GM15510 (cell line): ENCODE measurements around the gene PLEKHB2.

Source experiments
- POLR2A ChIP-seq: IDR thresholded peaks from 3 replicates; pipeline ENCODE4 v1.6.1; 2011; ENCODE audit warnings: borderline replicate concordance; ENCODE audit not compliant: insufficient read length; ENCODE audit errors: extremely low read depth

The PLEKHB2 gene

DNA sequence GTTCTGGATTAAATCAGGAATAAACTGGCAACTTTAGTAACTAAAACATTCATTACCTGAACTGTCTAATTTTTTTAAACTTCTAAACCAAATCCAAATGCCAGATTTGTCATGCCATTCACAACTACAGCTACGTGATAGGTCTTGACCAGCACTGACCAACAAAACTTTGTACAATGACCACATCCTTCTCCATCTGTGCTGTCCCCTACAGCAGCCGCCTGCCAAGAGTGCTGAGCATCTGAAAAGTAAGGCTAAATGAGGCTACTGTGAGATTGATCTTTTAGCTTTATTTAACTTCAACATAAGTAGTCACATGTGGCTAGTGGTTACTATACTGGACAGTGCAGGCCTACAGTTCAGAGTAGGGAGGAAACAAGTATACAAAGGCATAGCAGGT is 19.5 kb upstream of the PLEKHB2 start:
- TF ChIP-seq POLR2A = no peak

DNA sequence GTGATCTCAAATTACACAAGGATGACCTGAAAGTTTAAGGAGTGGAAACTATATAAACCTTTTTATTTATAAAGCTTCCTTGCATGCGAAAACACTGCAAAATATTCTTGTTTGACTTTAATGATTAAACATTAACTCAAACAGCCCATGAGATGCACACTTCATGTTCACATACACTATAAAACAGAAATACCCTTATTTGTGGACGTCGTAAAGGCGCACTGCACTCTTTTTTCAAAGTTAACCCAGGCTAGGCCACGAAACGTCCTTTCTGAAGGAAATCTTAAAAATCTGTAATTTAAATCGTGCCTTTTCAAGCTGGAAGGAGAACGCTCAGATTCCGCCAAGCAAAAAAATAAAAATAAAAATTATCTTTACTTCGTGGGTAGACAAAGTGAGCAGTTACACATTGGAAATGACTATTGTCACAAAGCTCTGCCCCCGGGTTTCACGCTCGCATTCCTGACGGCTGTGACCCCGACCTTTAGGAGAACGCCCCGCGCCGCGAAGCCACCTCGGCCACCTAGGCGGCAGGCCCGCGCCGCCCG is 12.6 kb upstream of the PLEKHB2 start:
- TF ChIP-seq POLR2A = no peak

DNA sequence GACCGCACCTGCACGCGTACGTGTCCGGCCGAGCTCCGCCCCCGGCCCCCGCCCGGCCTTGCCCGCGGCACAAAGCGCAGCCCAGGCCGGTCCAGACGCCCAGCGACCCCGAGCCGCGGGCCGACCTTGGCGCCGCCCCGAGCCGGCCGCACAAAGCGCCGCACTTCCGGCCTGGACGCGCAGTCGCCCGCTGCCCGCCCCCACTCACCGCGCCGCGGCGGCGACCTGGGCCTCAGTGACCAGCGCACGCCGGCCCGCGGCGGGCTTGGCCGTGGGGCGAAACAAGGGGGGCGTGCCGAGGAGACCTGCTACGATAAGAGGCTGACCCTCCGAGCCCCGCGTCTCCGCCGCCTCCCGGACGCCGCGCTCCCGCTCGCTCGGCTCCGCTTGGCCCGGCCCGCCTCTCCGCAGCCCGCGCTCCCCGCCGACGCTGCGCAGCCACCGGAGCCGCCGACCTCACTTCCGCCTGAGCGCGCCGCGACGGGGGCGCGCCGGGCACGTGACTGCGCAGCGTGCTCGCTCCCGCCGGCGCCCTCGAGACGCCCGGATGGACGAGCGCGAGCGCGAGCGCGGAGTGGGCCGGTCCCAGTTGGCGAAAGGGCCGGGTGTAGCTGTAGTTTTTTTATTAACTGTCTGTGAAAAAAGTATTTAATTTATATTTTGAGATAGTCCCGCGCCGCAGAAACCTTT is 12.0 kb upstream of the PLEKHB2 start, which contains the start of gene FAM168B:
TSS of gene FAM168B (minus strand) at position 455 of the 690 bp plus-strand sequence. CDS start 10,814 bp downstream, outside the sequence.
- TF ChIP-seq POLR2A = peak; percentile 94

DNA sequence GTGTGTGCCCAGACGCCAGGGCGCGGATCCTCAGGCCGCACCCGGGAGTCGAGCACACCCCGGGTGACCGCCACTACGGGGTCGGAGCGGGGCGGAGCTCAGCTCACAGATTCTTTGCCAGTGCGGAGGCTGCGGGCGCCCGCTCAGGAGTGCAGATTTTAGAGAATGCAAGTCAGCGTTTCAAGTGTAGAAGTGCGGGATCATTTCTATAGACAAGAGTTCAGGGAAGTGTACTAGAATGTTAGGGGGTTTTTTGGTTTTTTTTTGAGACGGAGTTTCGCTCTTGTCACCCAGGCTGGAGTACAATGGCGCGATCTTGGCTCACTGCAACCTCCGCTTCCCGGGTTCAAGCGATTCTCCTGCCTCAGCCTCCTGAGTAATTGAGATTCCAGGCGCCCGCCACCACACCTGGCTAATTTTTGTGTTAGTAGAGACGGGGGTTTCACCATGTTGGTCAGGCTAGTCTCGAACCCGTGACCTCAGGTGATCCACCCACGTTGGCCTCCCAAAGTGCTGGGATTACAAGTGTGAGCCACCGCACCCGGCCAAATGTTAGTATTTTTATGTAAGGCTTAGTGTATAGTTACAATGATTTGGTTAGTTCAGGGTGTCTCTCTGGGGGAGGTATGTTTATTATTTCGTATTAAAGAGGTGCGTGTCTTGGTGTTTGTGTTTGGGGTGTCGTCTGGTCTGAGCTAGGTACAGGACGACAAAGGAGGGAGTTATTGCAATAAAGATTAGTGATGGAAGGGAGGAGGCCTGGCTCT is 11.3 kb upstream of the PLEKHB2 start:
- no peak for TF ChIP-seq POLR2A

DNA sequence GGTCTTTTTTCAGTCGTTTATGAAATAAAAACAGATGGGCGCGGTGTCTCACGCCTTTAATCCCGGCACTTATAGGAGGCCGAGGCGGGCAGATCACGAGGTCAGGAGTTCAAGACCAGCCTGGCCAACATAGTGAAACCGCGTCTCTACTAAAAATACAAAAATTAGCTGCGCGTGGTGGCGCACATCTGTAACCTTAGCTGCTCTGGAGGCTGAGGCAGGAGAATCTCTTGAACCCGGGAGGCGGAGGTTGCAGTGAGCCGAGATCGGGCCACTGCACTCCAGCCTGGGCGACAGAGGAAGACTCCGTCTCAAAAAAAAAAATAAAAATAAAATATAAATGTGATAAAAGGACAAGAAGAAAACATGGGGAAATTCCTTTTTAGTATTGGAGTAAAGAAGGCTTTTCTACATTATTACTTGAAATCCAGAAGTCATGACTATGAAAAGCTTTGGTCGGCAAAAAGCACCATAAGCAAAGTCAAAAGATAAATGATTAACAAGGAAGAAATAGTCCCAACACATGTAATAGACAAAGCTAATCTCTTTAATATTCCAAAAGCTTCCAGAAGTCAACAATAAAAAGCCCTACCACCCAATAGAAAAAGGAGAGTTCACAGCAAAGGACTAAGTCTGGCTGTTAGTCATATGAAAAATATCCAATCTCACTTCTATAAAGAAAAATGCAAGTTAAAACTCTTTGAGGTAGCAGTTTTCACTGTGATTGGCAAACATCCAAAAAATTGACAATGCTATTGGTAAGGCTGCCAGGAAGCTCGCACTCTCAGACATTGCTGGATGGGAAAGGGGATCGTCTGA is 10.5 kb upstream of the PLEKHB2 start:
- no peak for TF ChIP-seq POLR2A

DNA sequence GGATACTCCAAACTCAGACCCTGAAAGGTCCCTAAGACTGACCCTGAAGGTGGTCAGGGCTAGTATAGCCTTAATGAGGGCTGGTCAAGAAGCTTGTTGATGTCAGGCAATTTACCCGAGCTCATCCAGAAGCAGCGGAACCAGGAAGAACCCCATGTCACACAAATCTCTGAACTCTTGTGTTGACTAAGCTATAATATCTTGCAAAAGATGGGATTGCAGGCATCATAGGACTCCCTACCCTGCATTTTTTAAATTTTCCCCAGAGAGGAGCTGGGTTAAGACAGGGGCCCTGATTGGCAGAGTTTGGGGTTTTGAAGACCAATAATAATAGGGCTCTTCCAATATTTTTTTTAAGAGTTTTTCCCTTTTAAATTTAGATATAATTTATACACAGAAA is 2.0 kb upstream of the PLEKHB2 start:
- no peak for TF ChIP-seq POLR2A

DNA sequence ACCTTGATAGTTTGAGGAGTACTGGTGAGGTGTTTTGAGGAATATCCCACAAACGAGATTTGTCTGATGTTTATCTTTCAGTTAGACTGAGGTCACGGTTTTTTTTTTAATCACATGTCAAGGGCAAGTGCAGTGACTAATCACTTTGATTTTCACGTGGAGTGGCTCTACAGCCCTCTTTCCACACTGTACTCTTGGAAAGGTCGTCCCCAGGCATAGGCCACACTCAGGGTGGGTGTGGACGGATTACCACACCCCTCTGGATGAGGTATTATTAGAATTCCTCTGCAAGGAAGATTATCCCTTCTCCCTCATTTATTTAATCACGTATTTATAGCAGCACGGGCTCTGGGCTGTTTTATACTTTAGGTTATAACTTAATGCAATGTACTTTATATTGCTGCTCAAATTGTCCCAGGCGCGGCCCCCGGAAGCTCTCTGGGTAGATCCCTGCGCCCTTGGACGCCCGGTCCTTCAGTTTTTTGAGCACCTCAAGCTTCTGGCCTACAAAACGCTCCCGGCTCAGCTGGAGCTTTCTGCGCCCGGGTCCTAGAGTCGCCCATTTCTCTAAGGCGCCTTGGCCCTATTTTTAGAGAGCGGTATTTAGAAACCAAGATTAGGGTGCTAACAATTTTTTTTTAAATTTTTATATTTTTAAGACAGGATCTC is 515 bp upstream of the PLEKHB2 start:
- TF ChIP-seq POLR2A = no peak

DNA sequence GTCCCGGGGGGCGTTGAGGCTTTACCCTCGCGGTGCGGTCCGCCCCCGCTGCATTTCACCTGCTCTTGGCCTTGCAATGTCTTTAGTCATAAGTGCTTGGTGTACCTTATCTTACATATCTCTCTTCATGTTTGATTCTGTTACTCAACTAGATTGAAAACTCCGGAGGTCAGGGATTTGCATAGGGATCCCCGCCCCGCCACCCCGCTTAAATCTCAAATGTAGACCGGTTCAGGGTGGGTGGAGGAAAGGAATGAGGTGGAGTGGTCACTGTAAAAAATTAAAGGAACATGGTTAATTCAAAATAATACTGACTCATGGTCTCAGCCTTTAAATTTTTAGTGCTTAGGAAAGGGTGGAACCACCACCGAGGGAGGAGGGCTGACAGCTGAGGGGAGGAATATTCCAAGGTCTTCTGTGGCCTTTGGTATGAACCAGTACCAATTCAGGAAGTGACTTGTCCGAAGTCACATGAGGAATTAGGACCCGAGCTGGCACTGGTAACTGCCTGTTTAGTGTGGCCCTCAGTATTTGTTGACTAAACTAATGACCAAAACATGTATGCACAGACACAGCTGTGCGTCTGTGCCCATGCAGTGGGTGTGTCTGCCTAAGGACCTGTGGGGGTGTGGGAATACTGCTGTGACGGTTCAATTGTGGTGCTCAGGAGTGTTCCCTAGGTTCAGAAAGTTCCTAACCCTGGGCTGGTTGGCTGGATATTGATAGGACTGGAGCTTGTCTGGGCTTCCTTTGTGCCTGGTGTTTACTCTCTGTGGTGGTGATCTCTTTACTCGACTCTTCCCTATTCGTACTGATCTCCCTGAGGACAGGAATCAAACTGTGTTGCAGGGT is 1.0 kb downstream of the PLEKHB2 start:
- no peak for TF ChIP-seq POLR2A

DNA sequence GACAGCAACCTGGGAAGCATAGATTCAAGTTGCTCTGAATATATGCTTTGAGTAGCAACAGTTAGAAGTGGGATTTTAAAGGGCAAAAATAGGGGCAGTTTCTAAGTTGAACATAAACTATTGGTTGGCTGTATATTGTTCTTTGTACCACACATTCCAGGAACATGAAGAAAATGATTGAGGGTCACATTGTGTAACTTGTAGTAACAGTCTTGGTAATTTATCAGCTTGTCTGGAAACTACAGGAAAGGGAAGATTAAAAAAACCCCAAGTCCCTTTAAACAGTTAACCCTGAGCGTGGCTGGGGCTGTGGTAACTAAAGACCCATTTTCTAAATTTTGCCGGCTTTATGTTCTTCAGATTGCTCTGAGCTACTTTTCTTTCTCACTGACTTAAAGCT is 7.4 kb downstream of the PLEKHB2 start:
- no peak for TF ChIP-seq POLR2A

DNA sequence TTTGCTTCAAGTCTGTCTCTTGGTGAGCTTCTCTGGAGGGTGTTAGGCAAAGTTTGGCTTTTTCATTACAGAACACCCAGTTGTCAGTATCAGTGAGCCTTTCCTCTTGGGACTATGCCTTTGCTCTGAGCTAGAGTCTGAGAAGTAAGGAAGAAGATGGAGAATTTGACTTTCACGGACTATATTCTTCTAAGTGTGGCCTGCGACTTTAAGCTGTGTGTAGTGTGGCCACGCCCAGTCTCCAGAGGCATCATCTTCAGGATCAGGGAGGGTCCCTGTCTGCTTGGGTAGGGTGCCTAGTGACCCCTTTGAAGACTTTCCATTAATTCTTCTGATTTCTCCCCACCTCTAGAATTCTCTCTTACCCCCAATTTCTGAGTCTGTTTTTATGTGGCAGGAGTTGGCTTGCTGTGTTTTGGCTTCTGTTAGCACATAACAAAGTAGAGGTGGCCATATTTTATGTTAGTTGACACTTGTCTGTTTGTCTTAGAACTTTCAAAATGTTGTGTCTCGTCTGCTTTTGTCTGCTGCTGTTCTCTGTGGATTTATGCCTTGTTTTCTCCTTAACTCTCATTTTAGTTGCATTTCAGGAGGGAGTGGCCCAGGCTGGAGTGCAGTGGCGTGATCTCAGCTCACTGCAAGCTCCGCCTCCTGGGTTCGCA is 8.6 kb downstream of the PLEKHB2 start:
- no peak for TF ChIP-seq POLR2A

DNA sequence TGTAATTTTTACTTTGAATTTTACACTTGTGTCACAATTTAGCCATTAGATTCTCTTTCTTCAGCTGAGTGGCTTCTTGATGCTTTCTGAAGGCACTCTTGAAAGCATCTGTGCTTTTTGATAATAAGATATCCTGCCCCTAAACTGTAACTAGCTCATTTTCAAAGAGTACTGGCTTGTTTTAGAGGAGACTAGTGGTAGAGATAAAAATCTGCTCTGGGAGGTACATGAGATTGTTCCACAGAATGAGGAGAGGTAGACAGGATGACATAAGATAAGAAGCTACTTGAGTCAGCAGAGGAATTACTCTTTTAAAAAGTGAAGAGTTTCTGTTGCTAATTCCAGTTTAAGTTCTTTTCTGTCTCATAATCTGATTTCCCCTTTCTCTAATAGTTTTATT is 10.6 kb downstream of the PLEKHB2 start:
- TF ChIP-seq POLR2A = no peak

DNA sequence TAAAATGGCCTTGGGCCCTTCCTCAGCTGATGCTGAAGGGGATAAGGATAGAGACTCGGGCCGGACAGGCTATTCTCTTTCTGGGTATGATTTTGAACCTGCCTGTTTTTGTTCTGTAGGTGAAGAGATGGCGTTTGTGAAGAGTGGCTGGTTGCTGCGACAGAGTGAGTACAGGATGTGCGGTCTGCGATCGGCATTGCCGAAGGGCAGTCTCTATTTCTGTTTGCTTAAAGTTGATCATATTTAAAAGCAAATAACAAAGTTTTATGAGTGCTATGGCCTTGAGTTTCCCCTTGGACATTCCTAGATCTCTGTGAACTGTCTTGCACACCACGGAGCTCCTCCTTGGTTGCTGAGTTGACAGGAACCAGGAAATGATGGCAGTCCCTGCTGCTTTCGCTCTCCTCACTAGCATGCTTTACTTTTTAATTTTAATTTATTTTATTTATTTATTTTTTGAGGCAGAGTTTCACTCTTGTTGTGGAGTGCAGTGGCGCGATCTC is 15.7 kb downstream of the PLEKHB2 start:
- no peak for TF ChIP-seq POLR2A

DNA sequence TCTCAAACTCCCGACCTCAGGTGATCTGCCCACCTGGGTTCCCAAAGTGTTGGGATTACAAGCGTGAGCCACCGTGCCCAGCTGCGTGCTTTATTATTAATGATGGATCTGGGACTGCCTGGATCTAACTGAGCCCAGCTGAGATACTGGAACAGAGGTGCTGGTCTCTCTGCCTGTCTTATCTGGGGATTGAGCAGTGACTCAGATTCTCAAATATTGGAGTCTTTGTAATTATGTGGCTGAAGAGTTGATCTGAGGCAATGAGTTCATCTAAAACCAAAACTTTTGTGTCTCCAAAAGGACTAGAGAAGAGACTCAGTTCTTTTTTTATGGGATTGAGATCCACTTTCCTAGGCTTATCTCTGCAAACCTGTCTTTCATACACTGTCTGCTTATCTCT is 16.3 kb downstream of the PLEKHB2 start:
- TF ChIP-seq POLR2A = no peak

DNA sequence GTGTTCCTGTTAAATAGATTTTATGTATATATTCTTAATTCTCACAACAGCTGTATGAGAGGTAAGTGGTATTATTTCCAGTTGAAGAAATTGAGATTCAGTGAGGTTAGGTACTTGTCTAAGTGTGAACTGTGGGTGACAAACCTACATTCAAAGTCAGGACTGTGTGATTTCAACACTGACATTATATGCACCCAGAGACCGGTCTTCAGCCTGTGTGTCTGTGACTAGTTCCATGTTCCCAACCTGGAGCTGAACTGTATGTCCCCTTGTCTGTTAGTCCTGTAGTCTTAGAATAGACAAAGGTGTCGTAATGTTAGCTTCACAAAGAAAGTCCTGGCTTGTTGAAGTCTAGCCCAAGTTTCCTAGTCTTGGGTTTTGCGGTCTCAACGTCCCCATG is 17.4 kb downstream of the PLEKHB2 start:
- no peak for TF ChIP-seq POLR2A

DNA sequence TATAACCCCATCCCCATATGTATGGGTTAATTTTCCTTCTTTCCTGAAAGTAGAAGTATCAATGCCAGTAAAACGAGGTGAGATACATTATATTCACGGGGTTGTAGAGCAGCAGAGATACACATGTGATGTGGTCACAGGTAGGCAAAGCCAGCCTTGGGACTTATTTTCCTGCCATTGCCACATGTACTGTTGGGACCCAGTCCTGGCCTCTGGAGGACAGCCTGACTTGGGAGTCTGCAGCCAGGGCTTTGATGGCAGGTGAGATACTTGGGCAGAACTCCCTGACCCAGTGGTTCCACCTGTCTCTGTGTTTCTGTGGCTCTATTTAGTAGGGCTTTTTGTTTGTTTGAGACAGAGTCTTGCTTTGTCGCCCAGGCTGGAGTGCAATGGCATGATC is 18.1 kb downstream of the PLEKHB2 start:
- TF ChIP-seq POLR2A = no peak
